Measurements from ENCODE around the gene SP140. TPM values are rescaled to one million over a fixed set of nuclear protein-coding genes. Genes with fewer than 3 reads are reported as not detected.
"Not testable (repeated sequence)": the region's sequence is repeated elsewhere in the genome, so short reads cannot be mapped to it uniquely, and the experiment has no call there.

Gene SP140
- total and polyA plus RNA-seq, 2 of the 13 experiments (the other 11 are each of a cell fraction or from before 2014, with no cell fraction given), result 0.57 to 0.80 TPM

DNA sequence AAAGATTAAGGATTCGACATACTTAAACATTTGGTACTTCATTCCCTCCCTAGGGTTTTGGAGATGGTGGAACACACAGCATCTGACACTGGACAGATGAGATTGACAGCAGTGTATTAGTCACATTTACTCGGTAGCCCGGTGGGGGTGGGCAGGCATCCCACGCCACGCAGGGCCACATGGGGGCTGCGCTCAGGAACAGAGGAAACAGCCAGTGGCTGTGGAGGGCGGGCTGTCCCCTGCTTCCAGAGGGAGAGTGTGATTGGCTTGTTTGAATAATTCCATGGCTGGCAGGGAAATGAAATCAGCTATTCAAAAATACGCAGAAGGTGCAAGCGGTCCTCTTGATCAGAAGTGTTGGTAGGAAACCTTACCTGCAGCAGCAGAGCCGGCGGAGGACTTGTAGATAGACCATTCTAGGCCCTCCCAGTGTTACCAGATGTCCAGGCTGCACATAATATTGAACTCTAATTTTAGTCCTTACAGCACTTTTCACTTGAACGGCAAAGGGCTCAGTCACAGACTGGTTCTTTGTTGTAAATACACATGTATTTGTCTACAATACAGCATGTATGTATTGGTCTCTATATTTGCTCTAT is 83.0 kb downstream of the SP140 start:
- H2AFZ ChIP-seq (ENCODE audit: low read length), result no peak overlapping the region
- in situ Hi-C loops (cut with HindIII; ENCODE audit: extremely low pct_ligation_motif_present, low pct_unique_long_range_greater_than_20kb), result no loop called here
- WGBS (ENCODE audit: low lambda C conversion rate), result 24% methylated on average over 12 of the region's 12 CpGs
- H3K4me3 ChIP-seq (replicated peaks in 1 of 3; ENCODE audit: insufficient read depth in 1 of 3, low read depth in 2 of 3, low read length in 3 of 3), result no peak overlapping the region
- BruUV-seq (replicated peaks), result no TSS peak
- POLR2A ChIA-PET, result no interaction called here
- H3K79me2 ChIP-seq (ENCODE audit: insufficient read depth, low read length), result no peaks in the 10 kb centered on the region
- H3K4me2 ChIP-seq (ENCODE audit: low read depth, low read length), result no peak overlapping the region
- no peak for TF ChIP-seq ISL2 (CRISPR knock-in tag; IDR thresholded peaks at IDR 0.05)
- TF ChIP-seq PPARG (CRISPR knock-in tag; conservative IDR thresholded peaks at IDR 0.05), result no peak
- TF ChIP-seq CCDC6 (CRISPR knock-in tag; IDR thresholded peaks at IDR 0.05), result no peak
- TF ChIP-seq ZSCAN22 (CRISPR knock-in tag; IDR thresholded peaks at IDR 0.05), result no peak
- no peak for TF ChIP-seq EP300 (IDR thresholded peaks at IDR 0.05; ENCODE audit: low read depth in 2 of 2, low read length in 2 of 2)
- no peak for TF ChIP-seq EP300 (CRISPR knock-in tag; IDR thresholded peaks at IDR 0.05; ENCODE audit: borderline replicate concordance)
- TF ChIP-seq, protein P1, sequence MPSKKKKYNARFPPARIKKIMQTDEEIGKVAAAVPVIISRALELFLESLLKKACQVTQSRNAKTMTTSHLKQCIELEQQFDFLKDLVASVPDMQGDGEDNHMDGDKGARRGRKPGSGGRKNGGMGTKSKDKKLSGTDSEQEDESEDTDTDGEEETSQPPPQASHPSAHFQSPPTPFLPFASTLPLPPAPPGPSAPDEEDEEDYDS (CRISPR knock-in tag; IDR thresholded peaks at IDR 0.05), result no peak
- no peak for TF ChIP-seq ARHGAP35 (CRISPR knock-in tag; IDR thresholded peaks at IDR 0.05; ENCODE audit: borderline replicate concordance)
- no peak for TF ChIP-seq PAX8 (CRISPR knock-in tag; IDR thresholded peaks at IDR 0.05; ENCODE audit: borderline replicate concordance)
- ATAC-seq (no peak), DNase-seq (ENCODE audit: low spot score) (no peak), FAIRE-seq (no peak)
- no peaks in the 10 kb centered on the region for H3K4me1 ChIP-seq (ENCODE audit: insufficient read depth, low read length)
- H4K20me1 ChIP-seq (ENCODE audit: insufficient read depth, low read length), result no peaks in the 10 kb centered on the region
- CTCF ChIA-PET (ENCODE audit: low intra/inter-chr PET ratio, low total read pairs), result no interaction called here
- no peaks in the 10 kb centered on the region for H3K36me3 ChIP-seq (replicated peaks in 1 of 2; ENCODE audit: control insufficient read depth in 1 of 2, insufficient read depth in 2 of 2, low read length in 2 of 2)
- intact Hi-C loops (cut with micrococcal nuclease; ENCODE audit: unreplicated experiment), result no loop called here
- no peaks in the 10 kb centered on the region for H3K9me3 ChIP-seq (ENCODE audit: low read length)
- H3K27ac ChIP-seq (ENCODE audit: extremely low read length, insufficient read depth, low read length), result no peak overlapping the region
- no peak overlapping the region for H3K9ac ChIP-seq (ENCODE audit: insufficient read depth, low read depth, low read length)
- peaks cover 1 to 50% of the 10 kb centered on the region in 2 experiments; a peak in 4 of 5 replicates for H3K27me3 ChIP-seq (ENCODE audit: control insufficient read depth in 1 of 2, insufficient read depth in 2 of 2, low read length in 2 of 2)

DNA sequence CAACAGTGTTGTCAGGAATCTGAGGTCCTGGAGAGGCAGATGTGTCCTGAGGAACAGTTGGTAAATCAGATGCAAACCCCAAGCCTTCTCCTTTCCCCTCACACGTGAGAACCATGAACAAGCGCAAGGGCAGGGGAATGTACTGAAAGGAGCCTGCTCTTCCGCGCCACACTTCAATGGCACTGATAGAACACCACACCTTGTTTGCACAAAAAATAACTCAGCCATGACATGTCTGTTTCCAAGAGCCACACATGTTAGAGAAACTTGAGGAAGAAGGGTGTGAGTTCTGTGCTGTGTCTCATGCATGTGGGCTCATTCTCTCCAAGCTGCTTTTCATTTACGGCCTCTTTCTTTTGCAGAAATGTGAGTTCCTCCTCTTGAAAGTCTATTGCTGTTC is 85.3 kb downstream of the SP140 start:
- peak; percentile 71 for FAIRE-seq
- H3K4me3 ChIP-seq (replicated peaks in 1 of 3; ENCODE audit: insufficient read depth in 1 of 3, low read depth in 2 of 3, low read length in 3 of 3); H4K20me1 ChIP-seq (ENCODE audit: insufficient read depth, low read length); H3K36me3 ChIP-seq (replicated peaks in 1 of 2; ENCODE audit: control insufficient read depth in 1 of 2, insufficient read depth in 2 of 2, low read length in 2 of 2); H3K4me1 ChIP-seq (ENCODE audit: insufficient read depth, low read length); H3K4me2 ChIP-seq (ENCODE audit: low read depth, low read length); H2AFZ ChIP-seq (ENCODE audit: low read length); POLR2A ChIA-PET; H3K27ac ChIP-seq (ENCODE audit: extremely low read length, insufficient read depth, low read length); in situ Hi-C loops (cut with HindIII; ENCODE audit: extremely low pct_ligation_motif_present, low pct_unique_long_range_greater_than_20kb); BruUV-seq (replicated peaks); intact Hi-C loops (cut with micrococcal nuclease; ENCODE audit: unreplicated experiment); ATAC-seq; H3K9ac ChIP-seq (ENCODE audit: insufficient read depth, low read depth, low read length); H3K79me2 ChIP-seq (ENCODE audit: insufficient read depth, low read length); DNase-seq (ENCODE audit: low spot score); CTCF ChIA-PET (ENCODE audit: low intra/inter-chr PET ratio, low total read pairs); H3K9me3 ChIP-seq (ENCODE audit: low read length): not testable (repeated sequence)
- peaks cover 1 to 50% of the 10 kb centered on the region in 2 experiments; a peak in 3 of 5 replicates for H3K27me3 ChIP-seq (ENCODE audit: control insufficient read depth in 1 of 2, insufficient read depth in 2 of 2, low read length in 2 of 2)
- WGBS (ENCODE audit: low lambda C conversion rate), result 44% methylated on average over 1 of the region's 5 CpGs

DNA sequence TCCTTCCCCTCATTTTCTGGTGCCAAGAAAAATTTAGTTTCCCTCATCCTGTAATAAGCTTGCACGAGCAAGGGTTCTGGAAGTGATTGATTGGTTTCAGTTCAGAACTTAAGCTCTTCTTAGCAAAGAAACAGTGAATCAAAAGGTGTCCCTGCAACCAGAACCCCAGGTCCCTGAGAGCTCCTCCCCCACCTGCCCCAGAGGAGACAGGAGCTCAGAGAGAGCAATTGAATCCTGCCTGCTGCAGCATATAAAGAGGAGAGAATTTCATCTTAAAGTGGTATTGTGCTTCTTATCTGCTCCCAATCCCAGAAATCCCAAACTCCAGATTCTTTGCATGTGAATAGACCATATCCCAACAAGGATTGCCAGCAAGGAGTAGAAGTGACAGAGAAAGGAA is 86.1 kb downstream of the SP140 start:
- H3K4me2 ChIP-seq (ENCODE audit: low read depth, low read length); in situ Hi-C loops (cut with HindIII; ENCODE audit: extremely low pct_ligation_motif_present, low pct_unique_long_range_greater_than_20kb); H3K4me3 ChIP-seq (replicated peaks in 1 of 3; ENCODE audit: insufficient read depth in 1 of 3, low read depth in 2 of 3, low read length in 3 of 3); H3K9me3 ChIP-seq (ENCODE audit: low read length); H2AFZ ChIP-seq (ENCODE audit: low read length); intact Hi-C loops (cut with micrococcal nuclease; ENCODE audit: unreplicated experiment); BruUV-seq (replicated peaks); CTCF ChIA-PET (ENCODE audit: low intra/inter-chr PET ratio, low total read pairs); H3K27ac ChIP-seq (ENCODE audit: extremely low read length, insufficient read depth, low read length); POLR2A ChIA-PET; H4K20me1 ChIP-seq (ENCODE audit: insufficient read depth, low read length); H3K79me2 ChIP-seq (ENCODE audit: insufficient read depth, low read length); H3K4me1 ChIP-seq (ENCODE audit: insufficient read depth, low read length); DNase-seq (ENCODE audit: low spot score); H3K9ac ChIP-seq (ENCODE audit: insufficient read depth, low read depth, low read length); H3K36me3 ChIP-seq (replicated peaks in 1 of 2; ENCODE audit: control insufficient read depth in 1 of 2, insufficient read depth in 2 of 2, low read length in 2 of 2); ATAC-seq: not testable (repeated sequence)
- WGBS (ENCODE audit: low lambda C conversion rate), result 7% methylated on average over 1 of the region's 1 CpG
- H3K27me3 ChIP-seq (ENCODE audit: control insufficient read depth in 1 of 2, insufficient read depth in 2 of 2, low read length in 2 of 2), result peaks cover 1 to 45% of the 10 kb centered on the region in 2 experiments; a peak in 3 of 5 replicates
- peak; percentile 78 for FAIRE-seq
